Eye (tissue), 1 donor: ENCODE data around the gene HELQ.

Experiments
- DNase-seq: peaks from one replicate; pipeline ENCODE4 v3.0.0-alpha.2; 2015

HELQ gene

DNA sequence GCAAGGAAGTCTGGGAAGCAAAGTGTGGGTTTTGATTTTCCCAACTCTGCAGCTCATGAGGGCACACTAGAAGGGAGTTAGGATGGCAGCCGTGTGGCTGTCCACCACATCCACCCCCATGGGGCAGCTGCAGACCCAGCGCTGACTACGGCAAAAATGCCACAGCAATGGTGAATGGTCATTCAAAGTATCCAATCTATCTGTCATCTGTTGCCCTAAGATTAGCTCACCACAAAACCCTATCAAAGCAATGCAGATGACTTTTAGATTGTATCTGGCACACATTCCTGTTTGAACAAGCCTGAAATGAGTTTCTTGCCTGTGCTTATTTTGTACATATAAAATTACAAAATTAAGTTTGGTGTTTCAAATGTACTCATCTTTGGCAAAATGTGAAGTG, 91.3 kb downstream of the HELQ start:
- DNase-seq = no peak

DNA sequence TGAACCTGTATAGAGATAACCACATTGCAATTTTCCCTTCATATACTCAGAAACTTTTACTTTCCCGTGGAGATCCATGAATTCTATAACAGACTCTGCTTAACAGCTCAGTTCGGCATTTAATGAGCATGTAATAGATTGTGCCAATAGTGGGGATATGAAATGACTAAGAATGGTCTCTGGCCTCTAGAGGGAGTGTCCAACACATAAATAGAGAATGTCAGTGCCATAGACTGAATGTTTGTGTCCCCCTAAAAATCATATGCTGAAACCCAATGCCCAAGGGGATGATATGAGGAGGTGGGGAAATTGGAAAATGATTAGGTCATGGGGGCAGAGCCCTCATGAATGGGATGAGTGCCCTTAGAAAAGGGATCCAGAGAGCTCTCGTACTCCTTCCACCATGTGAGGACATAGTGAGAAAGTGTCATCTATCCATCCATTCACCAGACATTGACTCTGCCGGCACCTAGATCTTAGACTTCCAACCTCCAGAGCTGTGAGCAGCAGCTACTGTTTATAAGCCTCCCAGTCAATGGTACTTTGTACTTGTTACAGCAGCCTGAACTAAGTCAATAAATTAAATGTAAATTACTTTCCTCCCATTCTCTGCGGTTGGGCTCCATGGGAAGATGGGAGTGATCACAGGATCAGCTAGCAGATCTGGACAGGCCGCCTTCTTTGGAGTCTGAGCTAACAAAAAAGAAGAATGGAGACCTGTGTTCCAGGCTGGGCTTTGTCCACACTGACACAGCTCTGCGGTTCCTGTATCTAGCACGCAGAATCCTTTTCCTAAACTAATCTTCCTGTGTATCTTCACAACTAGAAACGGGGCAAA, 92.9 kb downstream of the HELQ start:
- no peak for DNase-seq

DNA sequence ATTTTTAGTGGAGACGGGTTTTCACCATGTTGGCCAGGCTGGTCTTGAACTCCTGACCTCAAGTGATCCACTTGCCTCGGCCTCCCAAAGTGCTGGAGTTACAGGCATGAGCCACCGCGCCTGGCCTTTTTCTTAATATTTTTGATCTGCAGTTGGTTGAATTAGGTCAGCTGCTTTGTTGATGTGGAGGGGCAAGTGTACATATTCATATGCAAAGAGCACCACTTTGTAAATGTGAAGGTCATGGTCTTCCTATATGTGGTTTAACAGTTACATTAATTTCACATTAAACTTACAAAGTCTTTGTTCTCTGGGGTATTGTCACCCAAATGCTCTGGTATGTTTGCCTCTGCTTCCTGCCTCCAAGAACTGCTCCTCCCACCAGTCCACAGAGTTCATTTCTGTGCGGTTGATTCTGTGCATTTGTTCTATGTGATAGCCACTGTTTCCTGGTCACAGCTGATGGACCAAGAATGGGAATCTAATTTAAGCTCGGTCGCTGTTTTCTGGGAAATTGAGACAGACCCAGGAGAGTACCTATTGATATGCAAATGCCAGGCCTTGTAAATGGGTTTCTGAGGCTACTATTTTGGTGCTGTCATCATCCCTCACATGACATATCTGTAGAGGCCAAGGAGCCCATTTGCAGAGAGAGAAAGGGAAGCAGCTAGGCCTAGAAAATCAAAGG, 94.1 kb downstream of the HELQ start:
- DNase-seq = no peak

DNA sequence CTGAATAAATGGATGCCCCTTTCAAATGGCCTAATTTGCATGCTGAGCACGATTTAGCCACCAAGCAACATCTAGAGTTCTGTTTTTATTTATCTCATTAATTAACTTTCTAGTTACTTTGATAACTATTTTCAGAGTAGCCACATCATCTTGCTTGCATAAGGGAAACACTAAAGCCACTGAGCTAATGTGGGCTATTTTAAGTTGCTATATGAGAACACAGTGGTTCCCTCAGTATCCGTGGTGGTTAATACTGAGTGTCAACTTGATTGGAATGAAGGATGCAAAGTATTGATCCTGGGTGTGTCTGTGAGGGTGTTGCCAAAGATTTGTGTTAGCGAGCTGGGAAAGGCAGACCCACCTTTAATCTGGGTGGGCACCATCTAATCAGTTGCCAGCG, 95.6 kb downstream of the HELQ start:
- no peak for DNase-seq

DNA sequence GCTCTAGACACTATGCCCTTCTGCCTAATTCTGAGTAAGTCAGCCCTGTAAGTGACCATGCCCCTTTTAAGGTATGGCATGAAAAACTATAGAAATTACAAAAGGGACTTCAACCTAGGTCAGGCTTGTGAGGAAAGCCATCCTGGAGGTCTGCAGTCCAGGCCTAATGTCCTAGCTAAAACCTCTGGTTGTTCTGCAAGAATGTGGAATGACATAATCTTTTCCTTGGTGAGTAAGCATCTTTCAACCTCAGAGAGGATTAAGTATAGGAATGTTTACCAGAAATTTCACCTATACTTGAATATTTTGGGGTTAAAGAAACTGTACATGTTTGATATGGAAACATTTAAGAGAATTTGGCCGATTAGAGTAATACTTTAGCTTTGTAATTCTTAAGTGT, 97.2 kb downstream of the HELQ start:
- DNase-seq = no peak
